T follicular helper cell (primary cell): ENCODE data around the gene PAK2.
"Not testable (repeated sequence)": the region's sequence is repeated elsewhere in the genome, so short reads cannot be mapped to it uniquely, and the experiment has no call there.

Experiments used
- DNase-seq: peaks from one replicate; pipeline ENCODE4 v3.0.0-alpha.2; 2020; ENCODE audit warnings: low read depth

PAK2 gene

GRCh38 chr3:196736670-196737374 is 2.8 kb upstream of the PAK2 start:
- no peak for DNase-seq

DNA sequence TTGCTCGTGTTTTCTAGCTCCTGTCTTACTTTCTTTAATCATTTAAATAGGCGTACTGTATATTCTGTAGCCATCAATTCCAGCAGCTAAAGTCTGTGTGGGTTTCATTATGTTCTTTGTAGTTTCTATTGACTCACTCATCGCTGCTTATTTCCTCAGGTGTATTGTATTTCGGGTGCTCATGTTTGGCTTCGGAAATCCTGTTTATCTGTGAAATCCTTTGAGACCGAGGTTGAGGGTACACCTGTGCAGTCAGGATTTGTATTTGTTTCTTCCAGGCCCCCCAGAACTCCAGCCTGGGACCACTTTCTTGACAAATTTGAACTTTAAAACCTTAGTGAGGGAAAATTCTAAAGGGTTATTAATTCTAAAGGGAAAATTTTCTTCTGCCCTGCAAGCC is 2.0 kb upstream of the PAK2 start:
- DNase-seq = no peak

GRCh38 chr3:196740481-196741248 is 1.0 kb downstream of the PAK2 start:
- DNase-seq = peak; percentile 13

DNA sequence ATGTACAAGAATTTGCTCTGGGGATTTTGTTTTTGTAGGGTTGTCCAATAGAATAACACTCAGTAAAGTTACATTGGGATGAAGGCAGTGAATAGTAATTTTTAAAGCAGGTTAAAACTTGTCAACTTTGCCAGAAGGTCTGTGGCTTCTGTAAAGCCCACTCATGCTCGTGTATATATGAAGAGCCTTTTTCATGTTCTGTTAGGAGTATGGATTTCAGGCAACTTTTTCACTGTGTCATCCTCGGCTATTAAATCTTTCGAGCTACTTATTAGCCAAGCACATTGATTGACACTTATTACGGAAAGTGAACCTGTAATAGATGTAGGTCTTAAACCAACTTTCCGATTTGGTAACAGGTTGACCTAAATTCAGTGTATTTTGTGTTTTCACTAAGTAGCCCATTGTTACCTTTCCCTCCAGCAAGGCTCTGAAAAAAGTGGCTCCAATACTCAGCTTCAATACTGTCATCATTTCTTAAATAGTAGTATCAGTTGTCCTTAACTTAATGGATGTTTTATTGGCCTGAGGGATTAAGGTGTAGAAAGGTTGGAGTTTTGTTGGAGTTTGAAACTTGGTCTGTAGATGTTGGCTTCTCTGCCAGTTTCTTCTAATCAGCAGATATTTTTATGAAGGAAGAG is 1.7 kb downstream of the PAK2 start:
- no peak for DNase-seq

- DNase-seq = not testable (repeated sequence)
Measured at GRCh38 chr3:196743569-196743968, 3.9 kb downstream of the PAK2 start.

DNA sequence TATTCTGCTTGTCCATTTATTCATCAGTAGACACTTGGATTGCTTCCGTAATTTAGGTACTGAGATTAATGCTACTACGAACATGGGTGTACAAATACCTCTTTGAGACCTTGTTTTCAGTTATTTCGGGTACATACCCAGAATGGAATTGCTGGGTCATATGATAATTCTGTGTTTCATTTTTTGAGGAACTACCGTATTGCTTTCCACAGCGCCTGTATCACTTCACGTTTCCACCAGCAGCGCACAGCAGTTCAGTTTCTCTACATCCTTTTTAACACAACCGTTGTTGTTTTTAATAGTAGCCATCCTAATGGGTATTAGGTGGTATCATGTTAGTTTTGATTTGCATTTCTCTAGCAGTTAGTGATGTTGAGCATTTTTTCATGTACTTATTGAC is 9.5 kb downstream of the PAK2 start:
- DNase-seq = no peak

- no peak for DNase-seq
Measured at GRCh38 chr3:196753201-196753600, 13.5 kb downstream of the PAK2 start.

DNA sequence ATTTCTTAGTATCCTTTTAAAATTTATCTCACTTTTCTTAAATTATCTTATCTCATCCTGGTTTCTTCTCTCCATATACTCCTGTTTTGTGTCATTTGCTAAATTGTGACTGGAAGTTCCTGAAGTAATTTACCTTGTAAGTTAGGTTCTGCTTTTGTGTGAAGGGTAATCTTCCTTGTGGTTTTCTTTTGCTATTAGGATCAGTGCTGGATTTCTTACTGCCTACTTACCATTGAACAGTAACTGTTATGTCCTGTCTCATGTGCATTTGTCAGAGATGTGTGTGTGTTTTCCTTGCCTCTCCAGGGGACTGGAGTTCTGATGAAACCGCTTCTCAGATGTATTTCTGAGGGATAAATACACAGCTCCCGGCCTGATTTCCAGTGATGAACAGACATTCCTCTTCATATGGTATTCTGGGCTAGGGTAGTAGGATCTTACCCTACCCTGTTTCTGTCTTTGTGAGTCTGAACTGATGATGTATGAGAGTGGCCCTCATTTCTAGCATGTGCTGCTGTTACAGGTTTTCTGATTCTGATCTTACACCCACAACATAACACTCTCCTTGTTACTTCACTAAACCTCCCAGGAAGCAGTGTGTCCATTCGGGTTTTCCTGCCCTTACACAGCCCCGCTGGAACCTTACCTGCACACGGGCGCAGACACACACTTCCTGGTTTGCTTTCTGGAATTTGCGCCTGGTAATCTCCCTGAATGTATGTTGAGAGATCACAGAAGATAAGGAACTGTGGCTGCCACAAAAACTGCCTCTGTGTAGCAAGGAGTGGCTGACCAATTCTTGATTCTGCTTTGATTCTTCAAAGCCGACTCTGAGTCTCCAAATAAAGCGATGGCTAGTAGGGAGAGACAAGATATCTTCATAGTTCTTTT is 14.7 kb downstream of the PAK2 start:
- DNase-seq = no peak

DNA sequence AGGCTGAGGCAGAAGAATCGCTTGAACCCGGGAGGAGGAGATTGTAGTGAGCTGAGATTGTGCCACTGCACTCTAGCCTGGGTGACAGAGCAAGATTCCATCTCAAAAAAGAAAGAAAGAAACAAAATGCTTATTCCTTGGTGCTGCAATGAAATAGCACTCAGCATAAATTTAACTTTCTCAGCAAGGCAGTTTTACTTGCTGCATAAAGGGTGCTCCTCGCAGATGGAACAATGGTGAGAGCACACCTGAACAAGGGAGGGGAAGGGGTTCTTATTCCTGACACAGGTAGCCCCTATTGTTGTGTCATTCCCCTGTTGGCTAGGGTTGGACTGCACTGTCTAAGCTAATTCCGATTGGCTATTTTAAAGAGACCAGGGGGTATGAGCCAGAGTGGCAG is 17.1 kb downstream of the PAK2 start:
- no peak for DNase-seq

GRCh38 chr3:196757876-196758739 is 18.5 kb downstream of the PAK2 start:
- no peak for DNase-seq

- DNase-seq = no peak
Measured at GRCh38 chr3:196763179-196763578, 23.5 kb downstream of the PAK2 start.

DNA sequence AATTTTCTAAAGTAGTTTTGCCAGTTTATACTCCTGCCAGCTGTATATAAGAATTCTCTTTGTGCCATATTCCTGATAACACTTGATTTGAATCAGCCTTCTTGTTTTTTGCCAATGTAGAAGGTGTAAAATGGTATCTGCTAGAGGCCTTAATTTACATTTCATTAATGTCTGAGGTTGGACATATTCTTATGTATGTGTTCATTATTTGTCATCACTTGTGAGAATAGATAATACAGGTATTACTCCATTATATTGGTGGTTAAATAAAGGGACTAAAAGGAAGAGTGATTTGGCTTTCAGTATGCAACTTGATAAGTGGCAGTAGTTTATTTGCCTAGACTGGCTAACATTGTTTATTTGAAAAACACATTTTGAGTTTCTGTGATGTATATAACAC is 25.8 kb downstream of the PAK2 start:
- no peak for DNase-seq

DNA sequence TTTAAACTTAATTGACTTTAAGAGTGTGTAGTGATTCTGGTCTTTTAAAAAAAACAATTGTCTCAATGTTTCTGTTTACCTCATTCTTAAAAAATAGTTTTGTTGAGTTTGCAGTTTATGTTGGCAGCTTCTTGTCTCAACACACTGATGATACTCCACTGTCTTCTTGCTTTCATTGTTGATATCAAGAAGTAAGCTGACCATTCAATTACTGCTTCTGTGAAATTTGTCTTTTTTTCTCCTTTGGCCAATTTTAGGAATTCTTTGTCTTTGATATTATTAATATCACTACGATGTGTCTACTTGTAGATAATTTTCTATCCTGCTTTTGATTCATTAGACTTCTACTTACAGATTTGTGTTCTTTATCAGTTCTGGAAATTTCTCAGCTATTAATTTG is 31.4 kb downstream of the PAK2 start:
- no peak for DNase-seq

GRCh38 chr3:196772102-196772501 is 32.4 kb downstream of the PAK2 start:
- DNase-seq = no peak

- no peak for DNase-seq
Measured at GRCh38 chr3:196772897-196773296, 33.2 kb downstream of the PAK2 start.

DNA sequence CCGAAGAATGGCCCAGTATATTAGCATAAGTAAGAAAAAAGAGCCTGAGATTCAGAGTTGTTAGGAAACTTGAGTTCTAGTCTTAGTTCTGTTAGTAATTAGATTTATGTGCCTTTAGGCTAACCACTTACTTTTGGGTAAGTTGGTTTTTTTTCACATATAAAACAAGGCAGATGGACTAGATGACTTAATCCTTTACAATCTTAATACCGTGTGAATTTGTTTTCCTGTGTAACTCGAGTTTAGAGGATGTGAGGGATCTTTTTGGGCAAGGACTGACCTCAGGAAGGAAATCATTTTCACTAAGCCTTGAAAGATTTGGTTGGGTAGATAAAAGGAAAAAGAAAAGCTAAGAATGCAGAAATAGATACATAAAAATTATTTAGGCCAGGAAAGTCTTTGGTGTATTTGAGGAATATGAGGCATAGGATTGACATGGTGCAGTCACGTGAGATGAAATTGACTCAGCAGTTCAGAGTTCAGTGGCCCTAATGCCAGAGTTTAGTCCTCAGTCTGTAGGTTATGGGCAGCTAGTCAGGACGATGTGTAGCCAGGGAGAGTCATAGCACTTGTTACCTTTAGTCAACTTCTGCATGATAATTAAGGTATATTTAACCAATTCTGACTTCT is 34.6 kb downstream of the PAK2 start:
- no peak for DNase-seq

- no peak for DNase-seq
Measured at GRCh38 chr3:196774848-196775422, 35.3 kb downstream of the PAK2 start.

DNA sequence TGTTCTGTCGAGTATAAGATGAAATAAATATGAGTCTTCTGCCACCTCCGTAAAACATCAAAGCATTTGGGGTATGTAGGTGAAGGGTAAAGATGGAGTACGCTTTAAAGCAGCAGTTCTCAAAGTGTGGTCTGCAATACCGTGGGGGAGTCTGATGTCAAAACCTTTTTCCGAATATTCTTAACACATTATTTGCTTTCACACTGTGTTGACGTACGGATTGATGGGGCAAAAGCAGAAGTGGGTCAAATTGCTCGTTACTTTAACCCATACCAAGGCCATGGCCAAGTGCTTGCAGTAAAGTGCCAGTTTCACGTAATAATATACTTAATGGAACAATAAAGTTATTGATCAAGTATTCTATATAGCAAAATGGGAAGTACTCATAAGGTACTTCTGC is 36.3 kb downstream of the PAK2 start:
- no peak for DNase-seq

DNA sequence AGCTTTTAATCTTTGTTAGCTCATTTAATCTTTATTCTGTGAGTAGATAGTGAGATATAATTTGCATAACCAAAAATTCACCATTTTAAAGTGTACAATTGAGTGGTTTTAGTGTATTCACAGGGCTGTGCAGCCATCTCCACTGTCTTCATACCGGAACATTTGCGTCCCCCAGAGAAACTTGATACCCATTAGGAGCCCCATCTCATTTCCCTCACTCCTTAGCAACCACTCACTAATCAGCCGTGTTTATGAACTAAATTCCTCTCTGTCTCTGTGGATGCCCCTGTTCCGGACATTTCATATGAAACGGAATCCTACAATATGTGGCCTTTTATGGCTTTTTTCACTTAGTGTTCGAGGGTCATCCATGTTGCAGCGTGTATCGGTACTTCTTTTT is 38.2 kb downstream of the PAK2 start:
- no peak for DNase-seq

- no peak for DNase-seq
Measured at GRCh38 chr3:196778755-196779154, 39.1 kb downstream of the PAK2 start.
